Stomach (tissue), 9 donors: ENCODE data around the gene FLAD1. TPM values are rescaled to one million over a fixed set of nuclear protein-coding genes. Genes with fewer than 3 reads are reported as not detected.
A peak's percentile ranks its signal among the peaks of the same experiment; 100 is the strongest.

ENCODE experiments used
- DNase-seq, 2 donors: peaks; one replicate each; pipeline versions ENCODE4 v3.0.0 to v3.0.0-alpha.2; 2013 to 2019
- H3K27ac ChIP-seq, 5 donors: fragments of 200-600 bp in 4 of 5; sonication (generic) in 4 of 5; one replicate each; pipeline ENCODE4 v1.5.1; 2013 to 2019; ENCODE audit warnings: mild to moderate bottlenecking in 1 of 5, moderate library complexity in 1 of 5
- H3K27me3 ChIP-seq, 3 donors: fragments of 200-600 bp; sonication (generic); one replicate each; pipeline ENCODE4 v1.5.1; 2017 to 2019; ENCODE audit warnings: mixed run types in 1 of 3
- H3K36me3 ChIP-seq, 4 donors: fragments of 200-600 bp; sonication (generic); 1 replicate in 3 of 4; 2 replicates in 1 of 4; pipeline ENCODE4 v1.5.1; 2016 to 2019
- H3K4me1 ChIP-seq, 4 donors: fragments of 200-600 bp; sonication (generic); one replicate each; pipeline ENCODE4 v1.5.1; 2016 to 2019
- H3K4me3 ChIP-seq, 4 donors: fragments of 200-600 bp; sonication (generic) in 3 of 4; one replicate each; pipeline ENCODE4 v1.5.1; 2016 to 2019; ENCODE audit warnings: mild to moderate bottlenecking in 1 of 4
- H3K9me3 ChIP-seq, 4 donors: fragments of 200-600 bp; sonication (generic); one replicate each; pipeline ENCODE4 v1.5.1; 2016 to 2019
- EP300 ChIP-seq: sonication (generic); formaldehyde crosslinking; IDR thresholded peaks from one replicate; pipeline ENCODE4 v1.6.1; 2017; ENCODE audit warnings: antibody characterized with exemption
- POLR2A ChIP-seq, 4 donors: fragments of 450-650 bp; IDR thresholded peaks; one replicate each; pipeline ENCODE4 v1.6.1; 2016; ENCODE audit warnings: antibody characterized with exemption in 4 of 4, control low read depth in 2 of 4, mild to moderate bottlenecking in 1 of 4, moderate library complexity in 1 of 4
- POLR2AphosphoS5 ChIP-seq, 3 donors: sonication (generic); formaldehyde crosslinking; IDR thresholded peaks; one replicate each; pipeline ENCODE4 v1.6.1; 2016; ENCODE audit warnings: antibody characterized with exemption in 3 of 3
- WGBS, 5 donors: extraction: QIAGEN DNeasy Blood & Tissue Kit in 3 of 5; methylation state at CpG; one replicate each; pipeline versions ENCODE4 v1.1.5 to v1.1.7; 2013 to 2018; 5-methylcytosine and 5-hydroxymethylcytosine counted together
- intact Hi-C: fragments of 100-400 bp; cut with DNase I; formaldehyde crosslinking; loops from one replicate; pipeline ENCODE4 v1.15.1; 2023; ENCODE audit warnings: low total_unique reads
- polyA plus RNA-seq, 3 donors: library from polyadenylated mRNA; stranded (reverse); fragments of 200-250 nt; gene quantifications; one replicate each; pipeline ENCODE4 v1.2.3, GENCODE V29; 2013
- total RNA-seq, 5 donors: library from RNA; depleted of rRNA; stranded (reverse); fragments of >200 nt; gene quantifications; one replicate each; pipeline versions ENCODE4 v1.1.0 to v1.2.3, GENCODE V29; 2014 to 2016
- TF ChIP-seq, protein P1 (sequence below), 7 experiments: fragments of 450-650 bp in 4 of 7; fragments of 200-600 bp in 3 of 7; sonication (generic) in 3 of 7; IDR thresholded peaks; one replicate each; pipeline ENCODE4 v1.5.1; 2016 to 2019; ENCODE audit warnings: antibody characterized with exemption in 7 of 7, control low read depth in 2 of 7, mild to moderate bottlenecking in 1 of 7
- donor health status: healthy with polysubstance abuse.
- donor health status: Bipolar disorder and iron deficiency.
- donor health status: healthy.

The FLAD1 gene
- total and polyA plus RNA-seq, 8 donors = 14.1 to 76.5 (median 42.1) TPM

DNA sequence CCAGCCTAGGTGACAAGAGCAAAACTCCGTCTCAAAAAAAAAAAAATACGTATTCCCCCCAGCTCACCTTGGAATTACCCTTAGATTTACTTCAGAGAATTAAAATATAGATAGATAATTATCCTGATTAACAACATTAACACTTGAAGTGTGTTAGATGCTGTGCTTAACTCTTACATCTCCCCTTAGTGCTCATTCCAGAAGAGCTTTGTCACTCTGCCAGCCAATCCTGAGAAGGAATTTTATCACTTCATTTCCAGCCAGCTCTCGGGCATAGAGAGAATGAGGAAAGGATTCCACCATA, 11.0 kb upstream of the FLAD1 start:
- Histone ChIP-seq H3K27me3 (no peaks in the 10 kb centered on the region), H3K4me3 (peak overlapping the region in 3 of 4 donors; percentile 7 to 70 (median 64)), H3K9me3 (no peaks in the 10 kb centered on the region), H3K4me1 (peaks cover 53 to 79% (median 65%) of the 10 kb centered on the region in 4 donors), H3K36me3 (peaks cover 9 to 28% (median 22%) of the 10 kb centered on the region in 4 donors), H3K27ac (peak overlapping the region; percentile 96 to 100 (median 99))
- WGBS, 5 donors = 51 to 59% (median 51%) methylated on average over 3 of the region's 3 CpGs
- TF ChIP-seq EP300 (no peak), POLR2AphosphoS5 (IDR thresholded peaks at IDR 0.05) (no peak), POLR2A (IDR thresholded peaks at IDR 0.05) (no peak)
- TF ChIP-seq, protein P1, sequence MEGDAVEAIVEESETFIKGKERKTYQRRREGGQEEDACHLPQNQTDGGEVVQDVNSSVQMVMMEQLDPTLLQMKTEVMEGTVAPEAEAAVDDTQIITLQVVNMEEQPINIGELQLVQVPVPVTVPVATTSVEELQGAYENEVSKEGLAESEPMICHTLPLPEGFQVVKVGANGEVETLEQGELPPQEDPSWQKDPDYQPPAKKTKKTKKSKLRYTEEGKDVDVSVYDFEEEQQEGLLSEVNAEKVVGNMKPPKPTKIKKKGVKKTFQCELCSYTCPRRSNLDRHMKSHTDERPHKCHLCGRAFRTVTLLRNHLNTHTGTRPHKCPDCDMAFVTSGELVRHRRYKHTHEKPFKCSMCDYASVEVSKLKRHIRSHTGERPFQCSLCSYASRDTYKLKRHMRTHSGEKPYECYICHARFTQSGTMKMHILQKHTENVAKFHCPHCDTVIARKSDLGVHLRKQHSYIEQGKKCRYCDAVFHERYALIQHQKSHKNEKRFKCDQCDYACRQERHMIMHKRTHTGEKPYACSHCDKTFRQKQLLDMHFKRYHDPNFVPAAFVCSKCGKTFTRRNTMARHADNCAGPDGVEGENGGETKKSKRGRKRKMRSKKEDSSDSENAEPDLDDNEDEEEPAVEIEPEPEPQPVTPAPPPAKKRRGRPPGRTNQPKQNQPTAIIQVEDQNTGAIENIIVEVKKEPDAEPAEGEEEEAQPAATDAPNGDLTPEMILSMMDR (IDR thresholded peaks at IDR 0.05) = no peak
- DNase-seq = no peak
- intact Hi-C loops = no loop called here

DNA sequence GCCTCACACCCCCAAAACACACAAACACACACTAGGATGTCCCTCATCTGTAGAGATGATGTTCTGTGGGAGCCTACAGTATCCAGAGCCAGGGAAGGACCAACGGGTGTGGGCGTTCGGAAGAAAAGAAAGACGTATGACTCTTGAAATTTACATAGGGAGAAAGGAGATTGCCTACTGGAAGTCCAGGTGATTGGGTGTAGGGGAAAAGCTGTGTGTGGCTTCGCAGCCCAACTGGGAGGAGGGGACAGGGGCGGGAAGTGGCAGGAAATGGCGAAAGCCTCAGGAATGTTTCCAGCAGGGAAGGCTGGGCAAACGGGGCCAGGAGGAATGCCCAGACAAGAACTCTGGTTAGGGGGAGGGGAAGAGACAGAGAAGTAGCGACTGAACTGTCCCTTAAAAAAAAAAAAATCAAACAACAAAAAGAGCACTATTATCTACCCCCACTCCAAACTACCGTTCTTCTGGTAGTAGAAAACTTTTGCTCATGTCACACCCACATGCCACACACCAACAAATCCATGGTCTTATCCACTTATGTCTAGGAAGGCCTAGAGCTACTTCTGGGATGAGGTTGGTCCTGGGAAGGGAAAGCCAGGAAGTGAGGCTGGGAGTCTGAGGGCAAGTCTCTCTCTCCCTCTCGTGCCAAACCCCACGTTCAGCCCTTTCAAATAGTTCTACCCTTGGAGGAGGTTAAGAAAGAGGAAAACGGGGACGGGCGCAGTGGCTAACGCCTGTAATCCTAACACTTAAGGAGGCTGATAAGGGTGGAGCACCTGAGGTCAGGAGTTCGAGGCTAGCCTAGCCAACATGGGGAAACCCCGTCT, 10.4 kb upstream of the FLAD1 start:
- H3K4me3 ChIP-seq = peak overlapping the region; percentile 64 to 70 (median 68)
- TF ChIP-seq, protein P1 (IDR thresholded peaks at IDR 0.05) = no peak
- TF ChIP-seq EP300 (peak; percentile 67), POLR2AphosphoS5 (IDR thresholded peaks at IDR 0.05) (peak; percentile 44 to 90 (median 88))
- peaks cover 3 to 23% (median 16%) of the 10 kb centered on the region in 4 donors for H3K36me3 ChIP-seq
- DNase-seq = peak; percentile 83 to 90
- peak overlapping the region; percentile 96 to 100 (median 99) for H3K27ac ChIP-seq
- intact Hi-C loops = no loop called here
- peaks cover 53 to 73% (median 59%) of the 10 kb centered on the region in 4 donors for H3K4me1 ChIP-seq
- H3K27me3 ChIP-seq = no peaks in the 10 kb centered on the region
- no peaks in the 10 kb centered on the region for H3K9me3 ChIP-seq
- WGBS, 5 donors = 15 to 29% (median 19%) methylated on average over 18 of the region's 18 CpGs

DNA sequence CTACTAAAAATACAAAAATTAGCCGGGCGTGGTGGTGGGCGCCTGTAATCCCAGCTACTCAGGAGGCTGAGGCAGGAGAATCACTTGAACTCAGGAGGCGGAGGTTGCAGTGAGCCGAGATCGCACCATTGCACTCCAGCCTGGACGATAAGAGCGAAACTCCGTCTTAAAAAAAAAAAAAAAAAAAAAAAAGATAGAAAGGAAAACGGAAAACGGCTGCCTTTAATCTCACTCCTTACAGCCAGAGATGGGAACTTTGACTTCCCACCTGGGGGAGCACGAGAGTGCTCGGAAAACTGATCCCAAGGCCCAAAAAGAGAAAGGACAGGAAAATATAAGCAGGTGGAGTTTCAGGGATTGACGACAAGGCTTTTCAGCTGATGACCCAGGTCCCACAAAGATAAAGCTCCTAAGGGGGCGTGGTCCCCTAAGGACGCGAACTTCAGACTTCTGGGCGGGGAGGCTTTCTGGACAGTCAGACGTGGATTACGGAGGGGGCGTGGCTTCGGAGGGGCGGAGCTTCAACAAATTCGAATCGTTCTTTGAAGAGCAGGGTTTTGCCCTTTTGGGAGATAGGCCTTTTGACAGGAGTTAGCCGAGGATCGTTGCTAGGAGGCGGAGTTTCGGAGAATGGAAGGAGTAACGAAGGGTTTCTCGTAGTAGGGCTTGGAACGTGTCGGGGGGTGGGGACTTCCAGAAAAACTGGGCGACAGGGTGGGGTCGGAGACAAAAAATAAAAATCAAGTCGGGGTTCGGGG, 9.6 kb upstream of the FLAD1 start:
- TF ChIP-seq, protein P1 (IDR thresholded peaks at IDR 0.05) = peak in 1 of 7 experiments; percentile 31
- peak; percentile 51 to 88 (median 88) for TF ChIP-seq POLR2AphosphoS5 (IDR thresholded peaks at IDR 0.05)
- no peak for TF ChIP-seq POLR2A (IDR thresholded peaks at IDR 0.05)
- no peak for TF ChIP-seq EP300
- Histone ChIP-seq H3K4me3 (peak overlapping the region; percentile 64 to 70 (median 68)), H3K27me3 (no peaks in the 10 kb centered on the region), H3K36me3 (peaks cover 0 to 20% (median 13%) of the 10 kb centered on the region in 4 donors), H3K27ac (peak overlapping the region; percentile 96 to 100 (median 99)), H3K9me3 (no peaks in the 10 kb centered on the region), H3K4me1 (peaks cover 50 to 65% (median 56%) of the 10 kb centered on the region in 4 donors)
- DNase-seq = peak; percentile 98
- intact Hi-C loops = no loop called here
- 3 to 7% (median 5%) methylated on average over 37 of the region's 37 CpGs for WGBS, 5 donors

DNA sequence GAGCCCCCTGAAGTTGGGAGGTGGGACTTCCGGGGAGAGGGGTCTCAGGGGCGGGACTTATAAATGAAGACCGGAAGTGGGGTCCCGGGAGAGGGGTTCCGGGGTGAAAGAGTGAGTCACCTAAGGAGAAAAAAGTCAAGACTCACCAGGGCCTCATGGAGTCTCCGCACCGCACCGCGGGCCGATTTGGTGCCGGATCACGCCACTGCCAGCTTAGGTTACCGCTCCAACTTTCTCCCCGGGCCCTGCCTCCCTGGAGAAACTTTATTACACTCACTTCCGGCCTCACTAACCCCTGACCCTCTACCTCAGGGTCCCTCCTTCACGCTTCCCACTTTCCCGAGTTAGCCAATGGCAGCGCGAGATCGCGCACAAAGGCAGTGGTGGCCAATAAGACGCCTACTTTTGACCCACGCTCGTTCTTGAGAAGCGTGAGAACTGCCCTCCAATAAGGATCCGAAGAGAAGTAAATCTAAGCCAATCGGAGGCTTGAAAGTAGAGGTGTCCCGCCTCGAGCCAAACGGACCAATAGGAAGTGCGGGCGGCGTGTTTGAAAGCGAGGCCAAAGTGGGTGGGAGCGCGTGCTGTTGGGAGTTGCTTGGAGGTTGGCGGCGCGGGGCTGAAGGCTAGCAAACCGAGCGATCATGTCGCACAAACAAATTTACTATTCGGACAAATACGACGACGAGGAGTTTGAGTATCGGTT, 8.9 kb upstream of the FLAD1 start, which contains the start of gene CKS1B:
Gene CKS1B (plus strand): TSS at position 580 of the 706 bp plus-strand sequence. CDS start 65 bp downstream, at position 645.
- no peaks in the 10 kb centered on the region for H3K27me3 ChIP-seq
- no peaks in the 10 kb centered on the region for H3K9me3 ChIP-seq
- peaks cover 0 to 17% (median 12%) of the 10 kb centered on the region in 4 donors for H3K36me3 ChIP-seq
- 0 to 1% (median 1%) methylated on average over 47 of the region's 47 CpGs for WGBS, 5 donors
- peak; percentile 96 to 100 for DNase-seq
- peak within 1 kb of the TSS; percentile 96 to 100 (median 99) for H3K27ac ChIP-seq
- TF ChIP-seq POLR2AphosphoS5 (IDR thresholded peaks at IDR 0.05) = peak; percentile 82 to 87 (median 87)
- no peak for TF ChIP-seq EP300
- TF ChIP-seq, protein P1 (IDR thresholded peaks at IDR 0.05) = no peak
- peak in 2 of 4 donors; percentile 53 to 64 for TF ChIP-seq POLR2A (IDR thresholded peaks at IDR 0.05)
- peak within 1 kb of the TSS; percentile 64 to 70 (median 68) for H3K4me3 ChIP-seq
- H3K4me1 ChIP-seq = peaks cover 43 to 58% (median 51%) of the 10 kb centered on the region in 4 donors
- intact Hi-C loops = no loop called here
